MM.1S (cell line): Measurements from ENCODE around the gene NUB1.

Experiments used
- CTCF ChIP-seq: fragments of 300-600 bp; sonication (generic); IDR thresholded peaks from 2 replicates; pipeline ENCODE4 v1.5.1; 2016; ENCODE audit warnings: antibody characterized with exemption, low read length, mixed read lengths
- EZH2 ChIP-seq: fragments of 300-600 bp; sonication (generic); optimal IDR thresholded peaks from 2 replicates; pipeline ENCODE3; 2017; ENCODE audit warnings: low read depth, mild to moderate bottlenecking, antibody characterized with exemption, low read length, mixed read lengths
- EZH2phosphoT487 ChIP-seq: fragments of 300-600 bp; sonication (generic); IDR thresholded peaks from 2 replicates; pipeline ENCODE4 v1.6.1; 2018; ENCODE audit warnings: antibody characterized with exemption, low read length

DNA sequence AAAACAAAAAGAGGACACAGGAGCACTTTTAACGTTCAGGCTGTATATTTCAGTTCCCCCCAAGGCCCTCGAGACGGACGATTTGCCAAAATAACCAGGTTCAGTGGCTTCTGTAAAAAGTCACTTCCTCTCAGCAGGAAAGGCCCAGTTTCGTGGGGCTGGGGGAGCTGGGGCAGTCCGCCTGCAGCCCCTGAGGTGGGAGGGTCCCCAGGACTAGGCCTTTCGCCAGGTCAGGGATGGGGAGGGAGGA lies 39.4 kb downstream of the NUB1 start:
- TF ChIP-seq CTCF (no peak), EZH2 (no peak), EZH2phosphoT487 (no peak)
